HAP-1 (cell line): ENCODE data around the gene COL6A1.

Experiments
- DNase-seq, 2 experiments: peaks; one replicate each; pipeline ENCODE4 v3.0.0-alpha.2; 2016 to 2020; ENCODE audit warnings: low spot score in 2 of 2
- H3K27me3 ChIP-seq: fragments of 250-450 bp; sonication (Bioruptor Pico); 2 replicates; pipeline ENCODE4 v1.5.1; 2020; ENCODE audit warnings: low read depth, mild to moderate bottlenecking, moderate library complexity
- H3K36me3 ChIP-seq: fragments of 250-450 bp; sonication (Bioruptor Pico); replicated peaks from 2 replicates; pipeline ENCODE4 v1.5.1; 2020; ENCODE audit warnings: mild to moderate bottlenecking
- H3K4me1 ChIP-seq: fragments of 250-450 bp; sonication (Bioruptor Pico); 2 replicates; pipeline ENCODE4 v1.5.1; 2020; ENCODE audit warnings: mild to moderate bottlenecking
- H3K4me3 ChIP-seq: fragments of 250-450 bp; sonication (Bioruptor Pico); 2 replicates; pipeline ENCODE4 v1.5.1; 2020; ENCODE audit warnings: mild to moderate bottlenecking, moderate library complexity
- H3K9me3 ChIP-seq: fragments of 250-450 bp; sonication (Bioruptor Pico); 2 replicates; pipeline ENCODE4 v1.5.1; 2020; ENCODE audit warnings: mild to moderate bottlenecking, moderate library complexity
- in situ Hi-C: fragments of 300-500 bp; cut with MboI; formaldehyde crosslinking; loops from 3 replicates; pipeline ENCODE4 v1.14.3; 2020; ENCODE audit warnings: low sequenced_read_pairs, inconsistent platforms, mixed read lengths

Gene COL6A1

GRCh38 chr21:45941338-45941710 is 40.2 kb upstream of the COL6A1 start:
- Histone ChIP-seq H3K9me3 (no peaks in the 10 kb centered on the region), H3K4me3 (no peak overlapping the region), H3K27me3 (no peaks in the 10 kb centered on the region), H3K4me1 (no peaks in the 10 kb centered on the region), H3K36me3 (no peaks in the 10 kb centered on the region)
- DNase-seq = no peak
- in situ Hi-C loops = no loop called here

DNA sequence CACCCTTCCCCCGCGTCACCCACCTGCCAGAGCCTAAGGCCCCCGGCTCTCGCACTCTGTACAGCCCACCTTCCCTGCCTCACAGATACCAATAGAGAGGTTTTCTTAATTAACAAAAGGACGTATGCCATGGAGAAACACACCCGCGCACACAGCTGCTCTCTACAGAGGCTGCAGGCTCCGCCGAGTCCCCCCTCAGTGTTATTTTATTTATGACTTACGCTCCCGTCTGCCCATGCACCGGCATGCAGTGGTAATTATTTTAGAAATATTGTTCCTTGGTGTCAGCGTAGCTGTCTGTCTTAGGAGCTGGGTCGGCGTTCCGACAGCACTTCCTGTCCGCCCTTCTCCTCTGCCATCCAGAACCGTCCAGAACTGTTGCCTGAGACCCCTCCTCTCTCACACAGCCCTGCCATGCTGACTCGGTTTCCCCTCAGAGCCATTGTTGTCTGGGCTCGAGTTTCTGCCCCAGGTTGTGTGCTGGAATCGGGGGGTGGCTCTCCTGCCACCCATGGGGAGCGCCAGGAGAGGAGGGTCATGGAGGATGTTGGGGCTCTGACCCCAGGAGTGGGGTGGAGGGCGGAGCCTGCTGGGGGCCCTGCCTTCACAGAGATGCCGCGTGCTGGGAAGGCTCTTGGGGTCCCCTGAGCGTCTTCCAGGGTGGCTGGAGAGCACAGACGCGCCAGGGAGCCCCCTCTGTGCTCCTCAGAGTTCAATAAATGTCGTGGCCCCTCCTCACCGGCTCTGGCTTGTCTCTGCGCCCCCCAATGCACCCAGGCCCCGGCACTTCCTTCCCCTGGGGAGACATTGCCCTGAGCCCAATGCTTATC is 39.6 kb upstream of the COL6A1 start:
- in situ Hi-C loops = no loop called here
- Histone ChIP-seq H3K4me3 (no peak overlapping the region), H3K27me3 (no peaks in the 10 kb centered on the region), H3K4me1 (no peaks in the 10 kb centered on the region), H3K36me3 (no peaks in the 10 kb centered on the region), H3K9me3 (no peaks in the 10 kb centered on the region)
- DNase-seq = no peak

DNA sequence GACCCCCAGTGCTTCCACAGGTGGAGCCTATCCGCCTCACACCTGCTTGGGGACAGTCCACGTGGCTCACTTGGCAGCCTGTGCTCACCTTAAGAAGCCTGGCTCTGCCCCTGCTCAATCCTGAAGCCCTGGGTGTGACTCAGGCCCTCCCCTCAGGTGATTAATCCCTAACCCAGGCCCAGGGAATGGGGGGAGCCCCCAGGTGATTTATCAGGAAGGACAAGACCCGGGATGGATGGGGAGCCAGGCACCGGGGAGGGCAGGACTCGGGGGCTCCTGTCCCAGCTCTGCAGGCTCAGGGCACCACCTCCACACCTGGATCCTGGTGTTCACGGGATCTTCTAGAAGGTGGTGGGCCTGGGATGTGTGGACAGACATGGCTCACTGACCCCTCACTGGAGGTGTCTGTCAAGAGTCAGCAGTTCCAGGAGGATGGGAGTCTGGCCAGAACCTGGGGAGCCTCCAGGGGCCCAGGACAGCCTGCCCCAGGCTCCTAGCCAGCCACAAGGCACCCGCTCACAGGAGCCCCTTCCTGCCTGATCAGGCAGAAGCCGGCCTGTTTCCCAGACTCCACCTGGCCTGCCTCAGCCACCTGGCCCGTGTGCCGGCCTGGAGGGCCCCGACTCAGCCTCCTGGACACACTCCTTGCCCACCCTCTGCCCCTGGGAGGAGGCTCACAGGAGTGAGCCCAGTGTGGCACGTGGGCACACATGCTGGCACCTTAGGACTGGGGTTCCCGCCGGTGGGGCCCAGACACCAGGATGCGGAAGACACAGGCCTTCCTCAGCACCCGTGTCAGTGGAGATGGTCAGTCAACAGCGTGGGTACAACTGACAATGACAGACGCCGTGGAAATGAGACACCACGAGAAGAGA is 38.6 kb upstream of the COL6A1 start:
- Histone ChIP-seq H3K9me3 (no peaks in the 10 kb centered on the region), H3K27me3 (no peaks in the 10 kb centered on the region), H3K4me3 (no peak overlapping the region), H3K36me3 (no peaks in the 10 kb centered on the region), H3K4me1 (no peaks in the 10 kb centered on the region)
- in situ Hi-C loops = no loop called here
- no peak for DNase-seq

DNA sequence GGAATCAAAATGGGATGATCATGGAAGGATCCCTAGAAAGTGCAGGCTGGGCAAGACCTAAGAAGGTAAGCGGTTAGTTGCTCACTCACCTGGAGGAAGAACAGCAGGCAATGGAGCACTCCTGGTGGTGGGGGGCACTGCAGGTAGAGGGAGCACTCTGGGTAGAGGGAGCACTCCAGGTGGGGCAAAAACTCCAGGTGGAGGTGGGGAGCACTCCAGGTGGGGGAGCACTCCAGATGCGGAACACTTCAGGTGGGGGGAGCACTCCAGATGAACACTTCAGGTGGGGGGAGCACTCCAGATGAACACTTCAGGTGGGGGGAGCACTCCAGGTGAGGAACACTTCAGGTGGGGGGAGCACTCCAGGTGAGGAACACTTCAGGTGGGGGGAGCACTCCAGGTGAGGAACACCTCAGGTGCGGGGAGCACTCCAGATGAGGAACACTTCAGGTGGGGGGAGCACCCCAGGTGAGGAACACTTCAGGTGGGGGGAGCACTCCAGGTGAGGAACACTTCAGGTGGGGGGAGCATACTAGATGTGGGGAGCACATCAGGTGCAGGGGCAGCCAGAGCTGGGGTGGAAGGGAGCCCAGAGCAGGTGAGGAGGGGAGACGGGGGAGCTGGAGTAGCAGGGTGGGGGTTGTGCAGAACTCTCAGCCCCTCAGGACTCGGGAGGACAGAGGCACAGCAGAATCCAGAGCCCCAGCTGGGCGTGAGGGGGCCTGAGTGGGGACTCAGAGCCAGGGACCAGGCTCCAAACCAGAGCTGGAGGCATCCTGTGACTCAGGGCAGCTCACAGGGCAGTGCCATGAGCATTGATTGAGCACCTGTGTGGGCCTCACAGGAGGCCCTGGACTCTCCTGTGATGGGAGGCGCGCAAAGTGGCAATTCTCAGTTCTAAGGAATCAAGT is 37.7 kb upstream of the COL6A1 start:
- Histone ChIP-seq H3K9me3 (no peaks in the 10 kb centered on the region), H3K4me1 (no peaks in the 10 kb centered on the region), H3K4me3 (no peak overlapping the region), H3K27me3 (no peaks in the 10 kb centered on the region), H3K36me3 (no peaks in the 10 kb centered on the region)
- DNase-seq = no peak
- in situ Hi-C loops = no loop called here

DNA sequence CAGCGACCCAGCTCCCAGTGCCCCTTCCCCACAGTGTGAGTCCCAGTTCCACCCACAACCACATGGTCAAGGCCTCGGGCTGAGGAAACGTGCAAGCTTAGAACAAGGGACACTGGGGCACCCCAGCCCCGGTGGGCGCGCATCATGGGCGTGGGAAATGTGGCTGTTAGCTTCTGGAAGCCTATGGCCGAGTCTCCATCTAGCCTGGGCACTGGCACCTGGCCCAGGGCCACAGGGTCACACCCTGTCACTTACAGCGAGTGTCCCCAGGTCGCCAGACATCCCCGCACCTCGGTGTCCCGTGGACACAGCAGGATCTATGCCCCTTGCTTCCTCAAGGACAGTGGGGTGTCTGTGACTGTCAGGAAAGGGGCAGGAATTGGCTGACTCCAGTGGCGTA is 37.0 kb upstream of the COL6A1 start:
- in situ Hi-C loops = no loop called here
- Histone ChIP-seq H3K36me3 (no peaks in the 10 kb centered on the region), H3K4me1 (no peaks in the 10 kb centered on the region), H3K27me3 (no peaks in the 10 kb centered on the region), H3K9me3 (no peaks in the 10 kb centered on the region), H3K4me3 (no peak overlapping the region)
- no peak for DNase-seq

GRCh38 chr21:45945066-45945867 is 36.3 kb upstream of the COL6A1 start:
- no peaks in the 10 kb centered on the region for H3K4me1 ChIP-seq
- DNase-seq = no peak
- H3K27me3 ChIP-seq = no peaks in the 10 kb centered on the region
- in situ Hi-C loops = no loop called here
- H3K9me3 ChIP-seq = no peaks in the 10 kb centered on the region
- H3K4me3 ChIP-seq = no peak overlapping the region
- H3K36me3 ChIP-seq = no peaks in the 10 kb centered on the region

DNA sequence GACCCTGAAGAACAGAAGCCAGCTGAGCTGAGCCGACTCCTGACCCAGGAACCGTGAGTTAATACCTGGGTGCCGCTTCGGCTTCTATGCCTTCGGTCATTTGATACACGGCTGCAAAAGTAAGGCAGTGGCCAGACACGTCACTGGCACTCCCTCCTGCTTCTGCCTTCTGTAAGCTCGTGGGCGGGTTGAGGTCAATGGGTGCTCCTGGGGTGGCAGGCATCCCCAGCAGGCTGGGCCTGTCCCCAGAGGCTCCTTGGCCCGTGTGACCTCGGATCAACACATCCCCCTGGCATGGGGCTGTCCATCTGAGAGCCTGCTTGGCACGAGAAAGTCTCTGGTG is 35.7 kb upstream of the COL6A1 start:
- H3K4me1 ChIP-seq = no peaks in the 10 kb centered on the region
- H3K27me3 ChIP-seq = no peaks in the 10 kb centered on the region
- in situ Hi-C loops = no loop called here

DNA sequence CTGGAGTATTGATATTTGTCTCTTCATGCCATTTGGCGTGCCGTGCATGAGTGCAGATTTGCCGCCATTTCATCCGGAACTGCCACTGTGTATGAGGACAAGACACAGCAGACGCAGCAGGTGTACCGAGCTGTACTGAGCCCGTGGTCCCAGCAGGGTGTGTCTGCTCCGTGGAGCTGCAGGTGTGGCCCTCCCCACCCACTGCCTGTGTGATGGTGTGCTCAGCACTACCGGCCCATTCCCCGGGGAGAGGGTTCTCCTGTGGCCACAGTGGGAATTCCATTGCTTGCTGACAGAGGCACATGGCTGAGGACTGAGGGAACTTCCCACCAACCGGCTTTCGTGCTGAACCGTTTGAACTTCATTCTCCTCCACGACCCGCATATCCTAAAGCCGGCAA is 34.3 kb upstream of the COL6A1 start:
- in situ Hi-C loops = no loop called here
- Histone ChIP-seq H3K9me3 (no peaks in the 10 kb centered on the region), H3K4me1 (no peaks in the 10 kb centered on the region), H3K4me3 (no peak overlapping the region), H3K36me3 (no peaks in the 10 kb centered on the region), H3K27me3 (no peaks in the 10 kb centered on the region)
- DNase-seq = no peak

More for the DNA sequence above, 35.7 kb upstream of the COL6A1 start:
- no peak for DNase-seq
- Histone ChIP-seq H3K9me3 (no peaks in the 10 kb centered on the region), H3K36me3 (no peaks in the 10 kb centered on the region), H3K4me3 (no peak overlapping the region)

- in situ Hi-C loops = no loop called here
- no peak for DNase-seq
- Histone ChIP-seq H3K9me3 (no peaks in the 10 kb centered on the region), H3K4me3 (no peak overlapping the region), H3K36me3 (no peaks in the 10 kb centered on the region), H3K4me1 (no peaks in the 10 kb centered on the region), H3K27me3 (no peaks in the 10 kb centered on the region)
These were observed 33.8 kb upstream of the COL6A1 start for GRCh38 chr21:45947716-45948255.

GRCh38 chr21:45948576-45949141 is 32.9 kb upstream of the COL6A1 start:
- Histone ChIP-seq H3K4me1 (no peaks in the 10 kb centered on the region), H3K4me3 (no peak overlapping the region), H3K9me3 (no peaks in the 10 kb centered on the region), H3K36me3 (no peaks in the 10 kb centered on the region), H3K27me3 (no peaks in the 10 kb centered on the region)
- in situ Hi-C loops = no loop called here
- no peak for DNase-seq

GRCh38 chr21:45949928-45950739 is 31.4 kb upstream of the COL6A1 start:
- Histone ChIP-seq H3K36me3 (no peaks in the 10 kb centered on the region), H3K27me3 (no peaks in the 10 kb centered on the region), H3K4me3 (no peak overlapping the region), H3K9me3 (no peaks in the 10 kb centered on the region), H3K4me1 (no peaks in the 10 kb centered on the region)
- no peak for DNase-seq
- in situ Hi-C loops = no loop called here
